Peyer's patch (tissue), 4 donors: ENCODE results near the gene TECR.

Experiments used
- POLR2A ChIP-seq, 2 donors: fragments of 450-650 bp; IDR thresholded peaks; one replicate each; pipeline ENCODE4 v1.5.1; 2017; ENCODE audit warnings: antibody characterized with exemption in 2 of 2, mild to moderate bottlenecking in 2 of 2, moderate library complexity in 2 of 2
- TF ChIP-seq, protein P1 (sequence below), 6 experiments: fragments of 450-650 bp in 4 of 6; fragments of 200-600 bp in 2 of 6; sonication (generic) in 1 of 6; IDR thresholded peaks; one replicate each; pipeline ENCODE4 v1.5.1; 2017 to 2019; ENCODE audit warnings: antibody characterized with exemption in 6 of 6, mild to moderate bottlenecking in 3 of 6, moderate library complexity in 1 of 6

- TF ChIP-seq, protein P1, sequence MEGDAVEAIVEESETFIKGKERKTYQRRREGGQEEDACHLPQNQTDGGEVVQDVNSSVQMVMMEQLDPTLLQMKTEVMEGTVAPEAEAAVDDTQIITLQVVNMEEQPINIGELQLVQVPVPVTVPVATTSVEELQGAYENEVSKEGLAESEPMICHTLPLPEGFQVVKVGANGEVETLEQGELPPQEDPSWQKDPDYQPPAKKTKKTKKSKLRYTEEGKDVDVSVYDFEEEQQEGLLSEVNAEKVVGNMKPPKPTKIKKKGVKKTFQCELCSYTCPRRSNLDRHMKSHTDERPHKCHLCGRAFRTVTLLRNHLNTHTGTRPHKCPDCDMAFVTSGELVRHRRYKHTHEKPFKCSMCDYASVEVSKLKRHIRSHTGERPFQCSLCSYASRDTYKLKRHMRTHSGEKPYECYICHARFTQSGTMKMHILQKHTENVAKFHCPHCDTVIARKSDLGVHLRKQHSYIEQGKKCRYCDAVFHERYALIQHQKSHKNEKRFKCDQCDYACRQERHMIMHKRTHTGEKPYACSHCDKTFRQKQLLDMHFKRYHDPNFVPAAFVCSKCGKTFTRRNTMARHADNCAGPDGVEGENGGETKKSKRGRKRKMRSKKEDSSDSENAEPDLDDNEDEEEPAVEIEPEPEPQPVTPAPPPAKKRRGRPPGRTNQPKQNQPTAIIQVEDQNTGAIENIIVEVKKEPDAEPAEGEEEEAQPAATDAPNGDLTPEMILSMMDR (IDR thresholded peaks at IDR 0.05) = peak in 1 of 6 experiments; percentile 18
- TF ChIP-seq POLR2A (IDR thresholded peaks at IDR 0.05) = peak; percentile 99
Measured at GRCh38 chr19:14529254-14530004, at the start of gene TECR.
